Hepatocyte (in vitro differentiated cells): ENCODE data around the gene SKIC2. TPM values are rescaled to one million over a fixed set of nuclear protein-coding genes. Genes with fewer than 3 reads are reported as not detected.

Experiments
- DNase-seq: peaks from one replicate; pipeline ENCODE4 v3.0.0-alpha.2; 2016; ENCODE audit warnings: low spot score
- H2AFZ ChIP-seq: fragments of 200-600 bp; sonication (generic); 2 replicates; pipeline ENCODE4 v1.6.0; 2016; ENCODE audit warnings: antibody characterized with exemption, mild to moderate bottlenecking
- H3K27ac ChIP-seq: fragments of 200-600 bp; sonication (generic); 2 replicates; pipeline ENCODE4 v1.5.1; 2016; ENCODE audit warnings: mild to moderate bottlenecking
- H3K27me3 ChIP-seq: fragments of 200-600 bp; sonication (generic); 2 replicates; pipeline ENCODE4 v1.6.1; 2016
- H3K36me3 ChIP-seq: fragments of 200-600 bp; sonication (generic); replicated peaks from 2 replicates; pipeline ENCODE4 v1.5.1; 2016; ENCODE audit warnings: low read depth; ENCODE audit not compliant: insufficient read depth
- H3K4me1 ChIP-seq: fragments of 200-600 bp; sonication (generic); 2 replicates; pipeline ENCODE4 v1.5.1; 2016; ENCODE audit warnings: mild to moderate bottlenecking, moderate library complexity; ENCODE audit not compliant: insufficient read depth
- H3K4me2 ChIP-seq: fragments of 200-600 bp; sonication (generic); 2 replicates; pipeline ENCODE4 v1.6.0; 2016
- H3K4me3 ChIP-seq: fragments of 200-600 bp; sonication (generic); 2 replicates; pipeline ENCODE4 v1.5.1; 2016; ENCODE audit warnings: mild to moderate bottlenecking
- H3K79me2 ChIP-seq: fragments of 200-600 bp; sonication (generic); 2 replicates; pipeline ENCODE4 v1.6.0; 2017; ENCODE audit warnings: mild to moderate bottlenecking
- H3K9me2 ChIP-seq: fragments of 200-600 bp; sonication (generic); replicated peaks from 2 replicates; pipeline ENCODE4 v1.6.0; 2017; ENCODE audit warnings: mild to moderate bottlenecking; ENCODE audit not compliant: insufficient read depth
- H3K9me3 ChIP-seq: fragments of 200-600 bp; sonication (generic); 2 replicates; pipeline ENCODE4 v1.5.1; 2016; ENCODE audit warnings: low read depth, mild to moderate bottlenecking
- H4K20me1 ChIP-seq: fragments of 200-600 bp; sonication (generic); 2 replicates; pipeline ENCODE4 v1.6.0; 2016; ENCODE audit warnings: mild to moderate bottlenecking; ENCODE audit not compliant: insufficient read depth, poor library complexity, severe bottlenecking
- CTCF ChIP-seq: fragments of 200-600 bp; sonication (generic); IDR thresholded peaks from 2 replicates; pipeline ENCODE4 v1.5.1; 2016; ENCODE audit warnings: antibody characterized with exemption, mild to moderate bottlenecking; ENCODE audit not compliant: poor library complexity
- EZH2 ChIP-seq: fragments of 200-600 bp; sonication (generic); IDR thresholded peaks from 2 replicates; pipeline ENCODE4 v1.6.1; 2016; ENCODE audit warnings: antibody characterized with exemption, mild to moderate bottlenecking, borderline replicate concordance
- EZH2phosphoT487 ChIP-seq: fragments of 200-600 bp; sonication (generic); IDR thresholded peaks from one replicate; pipeline ENCODE4 v1.6.1; 2018; ENCODE audit warnings: antibody characterized with exemption, mild to moderate bottlenecking, low read depth, moderate library complexity; ENCODE audit not compliant: unreplicated experiment, severe bottlenecking
- WGBS: methylation state at CpG from one replicate; pipeline ENCODE4 v1.1.6; 2016; ENCODE audit warnings: low lambda C conversion rate; ENCODE audit errors: missing lambda C conversion rate; 5-methylcytosine and 5-hydroxymethylcytosine counted together
- polyA plus RNA-seq: library from polyadenylated mRNA; unstranded; fragments of >200 nt; fragmentation: Nextera tagmentation; extraction: Ambion mirVana; gene quantifications from 2 replicates; pipeline ENCODE4 v1.2.1, GENCODE V29; 2016
- total RNA-seq: library from RNA; depleted of rRNA; stranded (reverse); fragments of >200 nt; gene quantifications from 2 replicates; pipeline ENCODE4 v1.2.3, GENCODE V29; 2014

Gene SKIC2
- total and polyA plus RNA-seq, 2 experiments from 2014 or later: 53.2 to 64.3 TPM

DNA sequence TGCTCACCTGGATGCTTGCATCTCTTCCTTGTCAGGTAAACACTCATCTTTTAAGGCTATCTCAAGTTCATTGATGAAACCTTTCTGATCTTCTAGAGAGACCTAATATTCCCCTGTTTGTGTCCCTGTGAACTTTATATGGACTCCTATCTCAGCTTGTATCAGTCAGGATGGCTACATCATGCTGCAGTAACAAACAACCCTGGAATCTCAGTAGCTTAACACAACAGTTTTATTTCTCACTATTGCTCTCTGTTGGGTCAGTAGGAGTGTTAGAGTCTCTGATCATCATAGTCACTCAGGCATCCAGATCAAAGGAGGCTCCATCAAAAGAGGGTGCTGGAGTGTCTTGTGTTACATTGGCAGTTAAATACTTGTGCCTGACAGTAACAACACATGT is 43.6 kb upstream of the SKIC2 start:
- H3K36me3 ChIP-seq: no peaks in the 10 kb centered on the region

GRCh38 chr6:31915756-31916155 is 43.2 kb upstream of the SKIC2 start:
- Histone ChIP-seq H3K36me3 (no peaks in the 10 kb centered on the region), H3K4me2 (no peak overlapping the region), H3K9me3 (no peaks in the 10 kb centered on the region), H3K4me3 (no peak overlapping the region), H3K27ac (no peak overlapping the region), H2AFZ (no peak overlapping the region), H4K20me1 (no peaks in the 10 kb centered on the region), H3K79me2 (no peaks in the 10 kb centered on the region), H3K4me1 (peaks cover 4% of the 10 kb centered on the region), H3K9me2 (no peaks in the 10 kb centered on the region), H3K27me3 (no peaks in the 10 kb centered on the region)
- TF ChIP-seq EZH2 (no peak), EZH2phosphoT487 (no peak), CTCF (no peak)
- 85% methylated on average over 6 of the region's 6 CpGs for WGBS
- no peak for DNase-seq

More for the DNA sequence above, 43.6 kb upstream of the SKIC2 start:
- DNase-seq: no peak
- no peaks in the 10 kb centered on the region for H3K4me1 ChIP-seq
- H3K4me3 ChIP-seq: no peak overlapping the region
- no peaks in the 10 kb centered on the region for H3K27me3 ChIP-seq
- H3K9me3 ChIP-seq: no peaks in the 10 kb centered on the region
- no peaks in the 10 kb centered on the region for H4K20me1 ChIP-seq
- TF ChIP-seq EZH2phosphoT487: no peak
- no peak for TF ChIP-seq EZH2
- no peak for TF ChIP-seq CTCF
- H3K79me2 ChIP-seq: no peaks in the 10 kb centered on the region
- no peaks in the 10 kb centered on the region for H3K9me2 ChIP-seq
- no peak overlapping the region for H2AFZ ChIP-seq
- H3K4me2 ChIP-seq: no peak overlapping the region
- H3K27ac ChIP-seq: no peak overlapping the region

GRCh38 chr6:31918069-31918720 is 40.8 kb upstream of the SKIC2 start:
- Histone ChIP-seq H3K79me2 (no peaks in the 10 kb centered on the region), H3K27ac (no peak overlapping the region), H3K4me3 (no peak overlapping the region), H3K27me3 (no peaks in the 10 kb centered on the region), H2AFZ (no peak overlapping the region), H3K4me1 (peaks cover 4% of the 10 kb centered on the region), H3K4me2 (no peak overlapping the region), H3K9me3 (no peaks in the 10 kb centered on the region), H3K36me3 (no peaks in the 10 kb centered on the region), H3K9me2 (no peaks in the 10 kb centered on the region), H4K20me1 (no peaks in the 10 kb centered on the region)
- no peak for DNase-seq
- WGBS: 86% methylated on average over 8 of the region's 8 CpGs
- TF ChIP-seq EZH2phosphoT487 (no peak), CTCF (no peak), EZH2 (no peak)
